HCT116 (cell line): ENCODE data around the gene DUSP3. TPM values are rescaled to one million over a fixed set of nuclear protein-coding genes. Genes with fewer than 3 reads are reported as not detected.

Source experiments
- ATAC-seq: fragments of 200-7000 bp; cut with Tn5 transposase; 2 replicates; pipeline ENCODE4 v1.9.1; 2020; ENCODE audit warnings: mild to moderate bottlenecking, moderate library complexity
- BruUV-seq: library from RNA; stranded (reverse); fragments of 400-500 nt; replicated peaks from 2 replicates; lab custom pipeline; 2021; lab: Mats Ljungman, UMichigan
- CTCF ChIA-PET: fragments of 300-600 bp; sonication (Branson Sonifier 250); formaldehyde crosslinking; loops from one replicate; lab custom pipeline; 2021; ENCODE audit warnings: antibody characterized with exemption; lab: Charles Lee
- POLR2A ChIA-PET: fragments of 300-600, 350-600 bp; sonication (Branson Sonifier 250); formaldehyde crosslinking; loops from one replicate; lab custom pipeline; 2021; ENCODE audit warnings: antibody characterized with exemption; lab: Charles Lee
- RAD21 ChIA-PET, 2 experiments: fragments of 300-600 bp; sonication (Branson Sonifier 250); formaldehyde crosslinking; loops; one replicate each; lab custom pipeline; 2023; ENCODE audit warnings: low total read pairs in 2 of 2; ENCODE audit not compliant: uncharacterized antibody in 2 of 2, unreplicated experiment in 2 of 2, low non-redundant PET in 1 of 2; lab: Charles Lee
- DNase-seq: peaks from one replicate; pipeline ENCODE4 v3.0.0-alpha.2; 2010; ENCODE audit warnings: low read depth, low spot score
- H2AFZ ChIP-seq: fragments of 200-600 bp; shearing (Covaris generic), sonication (generic); 2 replicates; pipeline ENCODE4 v1.6.1; 2017; ENCODE audit warnings: low read depth, mixed run types, mixed read lengths, antibody characterized with exemption, low read length; ENCODE audit not compliant: poor library complexity, severe bottlenecking
- H3K27ac ChIP-seq: 2 replicates; pipeline ENCODE4 v1.5.1; 2012; ENCODE audit warnings: low read depth, low read length
- H3K27me3 ChIP-seq: fragments of 200-600 bp; sonication (generic); 2 replicates; pipeline ENCODE4 v1.6.1; 2016; ENCODE audit warnings: mixed run types, low read length, mixed read lengths; ENCODE audit not compliant: insufficient read depth
- H3K36me3 ChIP-seq, 2 experiments: fragments of 200-500 bp in 1 of 2; fragments of 200-600 bp in 1 of 2; sonication (Bioruptor generic) in 1 of 2; sonication (generic) in 1 of 2; 2 replicates each; pipeline versions ENCODE4 v1.5.1 to v1.6.1; 2014 to 2016; ENCODE audit warnings: low read length in 2 of 2, inconsistent platforms in 1 of 2, mixed read lengths in 1 of 2, mixed run types in 1 of 2; ENCODE audit not compliant: insufficient read depth in 2 of 2, control insufficient read depth in 1 of 2
- H3K4me1 ChIP-seq, 2 experiments: fragments of 200-600 bp in 1 of 2; sonication (generic) in 1 of 2; 2 replicates each; pipeline versions ENCODE4 v1.5.1 to v1.6.1; 2012 to 2017; ENCODE audit warnings: low read length in 2 of 2, inconsistent platforms in 1 of 2, mild to moderate bottlenecking in 1 of 2, mixed read lengths in 1 of 2, mixed run types in 1 of 2, moderate library complexity in 1 of 2; ENCODE audit not compliant: insufficient read depth in 2 of 2, control insufficient read depth in 1 of 2
- H3K4me2 ChIP-seq: fragments of 200-600 bp; sonication (generic); 2 replicates; pipeline ENCODE4 v1.6.1; 2017; ENCODE audit warnings: mixed run types, low read length, mixed read lengths
- H3K4me3 ChIP-seq, 2 experiments: fragments of 200-600 bp in 1 of 2; sonication (generic) in 1 of 2; replicated peaks in 1 of 2; 2 replicates each; pipeline ENCODE4 v1.5.1; 2011 to 2016; ENCODE audit warnings: low read length in 2 of 2, control low read depth in 1 of 2, low read depth in 1 of 2, mild to moderate bottlenecking in 1 of 2, mixed read lengths in 1 of 2, mixed run types in 1 of 2
- H3K79me2 ChIP-seq: fragments of 200-600 bp; sonication (generic); 2 replicates; pipeline ENCODE4 v1.6.1; 2017; ENCODE audit warnings: mild to moderate bottlenecking, mixed run types, low read length, moderate library complexity, mixed read lengths; ENCODE audit not compliant: insufficient read depth
- H3K9ac ChIP-seq: fragments of 200-600 bp; sonication (generic); 2 replicates; pipeline ENCODE4 v1.6.1; 2016; ENCODE audit warnings: low read length, mixed read lengths
- H3K9me2 ChIP-seq: fragments of 200-600 bp; sonication (generic), shearing (Covaris generic); 2 replicates; pipeline ENCODE4 v1.6.1; 2017; ENCODE audit warnings: mixed run types, mild to moderate bottlenecking, moderate library complexity; ENCODE audit not compliant: insufficient read depth
- H3K9me3 ChIP-seq, 2 experiments: fragments of 200-500 bp in 1 of 2; fragments of 200-600 bp in 1 of 2; sonication (Bioruptor generic) in 1 of 2; sonication (generic) in 1 of 2; 2 replicates each; pipeline ENCODE4 v1.6.1; 2014 to 2017; ENCODE audit warnings: low read length in 2 of 2, mixed read lengths in 2 of 2, inconsistent platforms in 1 of 2, low read depth in 1 of 2, mild to moderate bottlenecking in 1 of 2, mixed run types in 1 of 2, moderate library complexity in 1 of 2; ENCODE audit not compliant: control insufficient read depth in 1 of 2, insufficient read depth in 1 of 2
- H4K20me1 ChIP-seq: fragments of 200-600 bp; sonication (generic), shearing (Covaris generic); 2 replicates; pipeline ENCODE4 v1.6.1; 2017; ENCODE audit warnings: mixed run types, mild to moderate bottlenecking, moderate library complexity; ENCODE audit not compliant: insufficient read depth
- ATF3 ChIP-seq: IDR thresholded peaks from 2 replicates; pipeline ENCODE4 v1.6.1; 2012
- EZH2 ChIP-seq: fragments of 200-600 bp; sonication (generic); IDR thresholded peaks from 2 replicates; pipeline ENCODE4 v1.6.1; 2017; ENCODE audit warnings: antibody characterized with exemption, mixed run types
- FOSL1 ChIP-seq: IDR thresholded peaks from 2 replicates; pipeline ENCODE4 v1.6.1; 2012; ENCODE audit warnings: low read depth
- JUND ChIP-seq: IDR thresholded peaks from 2 replicates; pipeline ENCODE4 v1.6.1; 2012
- MAX ChIP-seq: IDR thresholded peaks from 2 replicates; pipeline ENCODE4 v1.6.1; 2012
- POLR2A ChIP-seq: IDR thresholded peaks from 2 replicates; pipeline ENCODE4 v1.7.0; 2011; ENCODE audit warnings: borderline replicate concordance; ENCODE audit not compliant: insufficient read depth, insufficient read length; ENCODE audit errors: extremely low read depth
- POLR2AphosphoS5 ChIP-seq: IDR thresholded peaks from 2 replicates; pipeline ENCODE4 v1.6.1; 2011; ENCODE audit warnings: mild to moderate bottlenecking, low read depth, low read length, moderate library complexity
- SIN3A ChIP-seq: IDR thresholded peaks from 2 replicates; pipeline ENCODE4 v1.6.1; 2012; ENCODE audit warnings: low read depth
- SRF ChIP-seq: IDR thresholded peaks from 2 replicates; pipeline ENCODE4 v1.6.1; 2012; ENCODE audit warnings: low read depth
- TCF7L2 ChIP-seq: IDR thresholded peaks from 2 replicates; pipeline ENCODE4 v1.7.0; 2011; ENCODE audit warnings: borderline replicate concordance, inconsistent platforms; ENCODE audit not compliant: insufficient read depth, insufficient read length; ENCODE audit errors: extremely low read depth
- ZBTB33 ChIP-seq: IDR thresholded peaks from 2 replicates; pipeline ENCODE4 v1.6.1; 2011; ENCODE audit warnings: mild to moderate bottlenecking, low read length, moderate library complexity; ENCODE audit not compliant: insufficient replicate concordance; ENCODE audit errors: extremely low read depth
- intact Hi-C: fragments of 100-400 bp; cut with micrococcal nuclease; formaldehyde crosslinking; loops from 2 replicates; pipeline ENCODE4 v1.10.0; 2022
- total RNA-seq: library from RNA; stranded (reverse); gene quantifications from one replicate; pipeline ENCODE4 v1.2.1, GENCODE V29; 2021; ENCODE audit not compliant: unreplicated experiment
- TF ChIP-seq, protein P1 (sequence below), 3 experiments: fragments of 200-600 bp in 1 of 3; sonication (generic) in 1 of 3; IDR thresholded peaks in 2 of 3; conservative IDR thresholded peaks in 1 of 3; 2 replicates each; pipeline ENCODE4 v1.5.1; 2012 to 2017; ENCODE audit warnings: low read depth in 2 of 3, low read length in 2 of 3, antibody characterized with exemption in 1 of 3, borderline replicate concordance in 1 of 3, control low read depth in 1 of 3, mild to moderate bottlenecking in 1 of 3, mixed read lengths in 1 of 3, mixed run types in 1 of 3, moderate library complexity in 1 of 3; ENCODE audit not compliant: insufficient read depth in 1 of 3

DUSP3 gene
- total RNA-seq, 1 experiment from 2014 or later: 29.6 TPM

DNA sequence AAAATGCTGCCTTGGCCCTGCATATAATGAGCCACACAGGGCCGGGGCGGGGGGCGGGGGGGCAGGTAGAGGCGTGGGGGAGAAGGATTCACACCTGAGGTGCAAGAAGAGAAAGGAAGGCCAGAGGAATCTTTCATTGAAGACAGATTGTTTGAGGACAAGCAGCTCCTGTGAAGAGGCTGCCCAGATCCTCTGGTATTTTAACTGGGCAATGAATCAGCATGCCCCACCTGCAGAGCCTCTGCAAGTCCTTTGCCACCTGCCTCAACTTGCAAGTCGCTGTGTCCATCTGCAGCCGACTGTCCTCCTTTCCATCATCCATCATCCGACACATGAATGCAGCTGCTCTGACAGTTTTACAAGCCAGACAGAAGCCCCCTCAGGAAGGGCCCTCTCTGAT, 18.9 kb downstream of the DUSP3 start:
- Histone ChIP-seq H3K27me3 (no peaks in the 10 kb centered on the region), H3K36me3 (no peaks in the 10 kb centered on the region), H3K27ac (no peak overlapping the region), H3K9ac (no peak overlapping the region), H4K20me1 (no peaks in the 10 kb centered on the region), H3K9me2 (no peaks in the 10 kb centered on the region), H3K79me2 (no peaks in the 10 kb centered on the region), H2AFZ (no peak overlapping the region), H3K9me3 (no peaks in the 10 kb centered on the region), H3K4me3 (no peak overlapping the region), H3K4me2 (no peak overlapping the region)
- no TSS peak for BruUV-seq
- RAD21 ChIA-PET: interaction anchor here (0.6 to 2.8 kb wide), 4 partner anchors 64 to 65 kb away, joined by 4 to 15 read pairs (median 8); no protein-coding TSS in a partner anchor
- no peak for DNase-seq
- CTCF ChIA-PET: interaction anchor here (0.6 to 7.6 kb wide), 3 partner anchors 64 to 183 kb away, joined by 3 to 158 read pairs (median 19); no protein-coding TSS in a partner anchor
- POLR2A ChIA-PET: no interaction called here
- no peak for TF ChIP-seq SIN3A
- no peak for TF ChIP-seq TCF7L2
- TF ChIP-seq POLR2A: no peak
- no peak for TF ChIP-seq JUND
- TF ChIP-seq ATF3: no peak
- no peak for TF ChIP-seq MAX
- TF ChIP-seq, all 23 proteins: peak for 0
- peaks cover 0 to 10% of the 10 kb centered on the region in 2 experiments; a peak in 2 of 4 replicates for H3K4me1 ChIP-seq
- intact Hi-C loops: loop anchor here (1.0 kb wide), 2 partner anchors 66 to 184 kb away; no protein-coding TSS in a partner anchor
- no peak for ATAC-seq

DNA sequence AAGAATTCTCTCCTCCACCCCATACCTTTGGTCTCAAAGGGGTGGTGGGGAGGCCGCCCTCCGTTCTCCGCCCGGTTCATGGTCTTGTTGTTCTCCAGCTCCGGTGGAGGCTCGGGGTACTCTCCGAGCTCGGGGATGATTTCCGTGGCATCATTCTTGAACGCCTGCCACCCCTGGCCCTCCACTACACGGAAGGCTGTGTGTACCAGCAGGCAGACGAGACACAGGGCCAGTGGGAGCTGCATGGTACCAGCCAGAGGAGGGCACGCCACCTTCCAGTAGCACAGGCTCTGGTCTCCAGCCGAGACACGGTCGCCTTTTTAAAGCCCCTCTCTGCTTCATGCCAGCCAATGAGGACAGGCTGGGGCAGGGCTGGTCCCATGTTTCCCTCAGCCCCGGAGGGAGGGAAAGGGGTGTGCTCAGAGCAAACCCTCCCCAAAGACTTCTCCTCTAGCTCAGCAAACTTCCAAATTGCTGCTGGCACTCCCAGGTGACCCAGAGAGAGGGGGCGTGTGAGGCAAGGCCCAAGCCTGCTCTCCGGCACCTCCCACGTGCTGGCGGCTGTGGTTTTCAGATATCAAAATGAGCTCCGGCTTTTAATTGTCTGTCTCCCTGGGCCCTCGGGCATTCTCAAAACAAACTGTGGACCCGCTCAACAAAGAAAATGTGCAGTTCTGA, 20.1 kb downstream of the DUSP3 start, which contains the start of gene SOST:
Gene SOST (minus strand): TSS at position 295 of the 678 bp plus-strand sequence. CDS start 50 bp downstream, at position 245.
- H3K9me3 ChIP-seq: no peaks in the 10 kb centered on the region
- no peaks in the 10 kb centered on the region for H4K20me1 ChIP-seq
- H3K27me3 ChIP-seq: no peaks in the 10 kb centered on the region
- peaks cover 0 to 12% of the 10 kb centered on the region in 2 experiments; a peak in 2 of 4 replicates for H3K4me1 ChIP-seq
- H3K36me3 ChIP-seq: no peaks in the 10 kb centered on the region
- BruUV-seq: no TSS peak
- no peaks in the 10 kb centered on the region for H3K79me2 ChIP-seq
- H3K27ac ChIP-seq: no peak within 1 kb of the TSS
- ChIA-PET CTCF (interaction anchor here (2.4 to 7.6 kb wide), 2 partner anchors 63 to 182 kb away, joined by 19 to 158 read pairs; no protein-coding TSS in a partner anchor), POLR2A (no interaction called here), RAD21 (interaction anchor here (2.5 to 2.8 kb wide), 2 partner anchors 64 kb away, joined by 11 to 15 read pairs; no protein-coding TSS in a partner anchor)
- H3K4me2 ChIP-seq: no peak within 1 kb of the TSS
- no peaks in the 10 kb centered on the region for H3K9me2 ChIP-seq
- no peak within 1 kb of the TSS for H3K4me3 ChIP-seq
- no peak for ATAC-seq
- no peak within 1 kb of the TSS for H2AFZ ChIP-seq
- intact Hi-C loops: no loop called here
- H3K9ac ChIP-seq: no peak within 1 kb of the TSS
- no peak for DNase-seq
- TF ChIP-seq MAX (no peak), FOSL1 (no peak), POLR2AphosphoS5 (no peak), POLR2A (no peak), ZBTB33 (no peak), SRF (no peak), EZH2 (no peak), ATF3 (no peak), SIN3A (no peak)
- TF ChIP-seq, protein P1, sequence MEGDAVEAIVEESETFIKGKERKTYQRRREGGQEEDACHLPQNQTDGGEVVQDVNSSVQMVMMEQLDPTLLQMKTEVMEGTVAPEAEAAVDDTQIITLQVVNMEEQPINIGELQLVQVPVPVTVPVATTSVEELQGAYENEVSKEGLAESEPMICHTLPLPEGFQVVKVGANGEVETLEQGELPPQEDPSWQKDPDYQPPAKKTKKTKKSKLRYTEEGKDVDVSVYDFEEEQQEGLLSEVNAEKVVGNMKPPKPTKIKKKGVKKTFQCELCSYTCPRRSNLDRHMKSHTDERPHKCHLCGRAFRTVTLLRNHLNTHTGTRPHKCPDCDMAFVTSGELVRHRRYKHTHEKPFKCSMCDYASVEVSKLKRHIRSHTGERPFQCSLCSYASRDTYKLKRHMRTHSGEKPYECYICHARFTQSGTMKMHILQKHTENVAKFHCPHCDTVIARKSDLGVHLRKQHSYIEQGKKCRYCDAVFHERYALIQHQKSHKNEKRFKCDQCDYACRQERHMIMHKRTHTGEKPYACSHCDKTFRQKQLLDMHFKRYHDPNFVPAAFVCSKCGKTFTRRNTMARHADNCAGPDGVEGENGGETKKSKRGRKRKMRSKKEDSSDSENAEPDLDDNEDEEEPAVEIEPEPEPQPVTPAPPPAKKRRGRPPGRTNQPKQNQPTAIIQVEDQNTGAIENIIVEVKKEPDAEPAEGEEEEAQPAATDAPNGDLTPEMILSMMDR (IDR thresholded peaks at IDR 0.05 in 2 of 3, conservative IDR thresholded peaks at IDR 0.05 in 1 of 3; ENCODE audit: borderline replicate concordance in 1 of 3, insufficient read depth in 1 of 3, low read depth in 2 of 3, low read length in 2 of 3): no peak
